PC-9 (cell line): ENCODE results near the gene RABL6. TPM values are rescaled to one million over a fixed set of nuclear protein-coding genes. Genes with fewer than 3 reads are reported as not detected.

Experiments used
- BruUV-seq: library from RNA; stranded (reverse); fragments of 400-500 nt; replicated peaks from 2 replicates; lab custom pipeline; 2021; lab: Mats Ljungman, UMichigan
- CTCF ChIA-PET: fragments of 300-600 bp; sonication (Branson Sonifier 250); formaldehyde crosslinking; loops from one replicate; lab custom pipeline; 2022; ENCODE audit warnings: antibody characterized with exemption; lab: Charles Lee
- POLR2A ChIA-PET: fragments of 300-600 bp; sonication (Branson Sonifier 250); formaldehyde crosslinking; loops from one replicate; lab custom pipeline; 2022; ENCODE audit warnings: antibody characterized with exemption; ENCODE audit not compliant: unreplicated experiment; lab: Charles Lee
- DNase-seq, 2 experiments: peaks; one replicate each; pipeline versions ENCODE4 v3.0.0 to v3.0.0-alpha.2; 2015 to 2022; ENCODE audit warnings: mixed read lengths in 1 of 2
- H2AFZ ChIP-seq: fragments of 200-600 bp; sonication (generic); 2 replicates; pipeline ENCODE4 v1.8.1; 2017; ENCODE audit warnings: antibody characterized with exemption
- H3F3A ChIP-seq: fragments of 200-600 bp; sonication (generic); 2 replicates; pipeline ENCODE4 v1.8.1; 2017; ENCODE audit warnings: antibody characterized with exemption, mild to moderate bottlenecking, low read depth; ENCODE audit not compliant: insufficient read depth
- H3K27ac ChIP-seq: fragments of 200-600 bp; sonication (generic); 2 replicates; pipeline ENCODE4 v1.6.1; 2016; ENCODE audit warnings: mixed run types
- H3K27me3 ChIP-seq: fragments of 200-600 bp; sonication (generic); 2 replicates; pipeline ENCODE4 v1.6.1; 2016; ENCODE audit warnings: low read depth, mixed run types; ENCODE audit not compliant: insufficient read depth
- H3K36me3 ChIP-seq: fragments of 200-600 bp; sonication (generic); 2 replicates; pipeline ENCODE4 v1.6.1; 2016; ENCODE audit warnings: low read depth, mixed run types
- H3K4me1 ChIP-seq: fragments of 200-600 bp; sonication (generic); replicated peaks from 2 replicates; pipeline ENCODE4 v1.6.1; 2016; ENCODE audit warnings: mixed run types; ENCODE audit not compliant: insufficient read depth
- H3K4me2 ChIP-seq: fragments of 200-600 bp; sonication (generic); 2 replicates; pipeline ENCODE4 v1.6.1; 2017; ENCODE audit warnings: mixed run types
- H3K4me3 ChIP-seq: fragments of 200-600 bp; sonication (generic); 2 replicates; pipeline ENCODE4 v1.6.1; 2016; ENCODE audit warnings: mixed run types
- H3K79me2 ChIP-seq: fragments of 200-600 bp; sonication (generic); 2 replicates; pipeline ENCODE4 v1.6.1; 2017; ENCODE audit warnings: low read depth, mixed run types
- H3K9me2 ChIP-seq: fragments of 200-600 bp; sonication (generic); 2 replicates; pipeline ENCODE4 v1.8.1; 2017; ENCODE audit warnings: mild to moderate bottlenecking; ENCODE audit not compliant: insufficient read depth
- H3K9me3 ChIP-seq: fragments of 200-600 bp; sonication (generic); 2 replicates; pipeline ENCODE4 v1.8.1; 2016; ENCODE audit warnings: low read depth; ENCODE audit not compliant: insufficient read depth
- H4K20me1 ChIP-seq: fragments of 200-600 bp; sonication (generic); 2 replicates; pipeline ENCODE4 v1.8.1; 2017; ENCODE audit not compliant: insufficient read depth
- CTCF ChIP-seq: fragments of 200-600 bp; sonication (generic); conservative IDR thresholded peaks from 2 replicates; pipeline ENCODE4 v1.6.1; 2017; ENCODE audit warnings: mixed run types, antibody characterized with exemption, mild to moderate bottlenecking, moderate library complexity
- EZH2 ChIP-seq: fragments of 200-600 bp; sonication (generic); IDR thresholded peaks from 2 replicates; pipeline ENCODE4 v1.8.0; 2017; ENCODE audit warnings: antibody characterized with exemption, low read depth
- intact Hi-C: fragments of 100-400 bp; cut with micrococcal nuclease; formaldehyde crosslinking; loops from one replicate; pipeline ENCODE4 v1.10.0; 2022; ENCODE audit not compliant: unreplicated experiment
- total RNA-seq: library from RNA; stranded (reverse); gene quantifications from 2 replicates; pipeline ENCODE4 v1.2.3, GENCODE V29; 2021

The RABL6 gene
- total RNA-seq, 1 experiment from 2014 or later, result 116 TPM

- Histone ChIP-seq H3K27me3 (no peaks in the 10 kb centered on the region), H3K36me3 (0 out of 2 replicates have a peak, but pooled peaks cover 8% of the 10 kb centered on the region), H3K79me2 (peaks cover 26% of the 10 kb centered on the region), H3K9me3 (no peaks in the 10 kb centered on the region), H3K4me3 (no peak overlapping the region), H4K20me1 (peaks cover 29% of the 10 kb centered on the region), H2AFZ (no peak overlapping the region), H3K4me2 (no peak overlapping the region), H3K4me1 (peaks cover 11% of the 10 kb centered on the region), H3K27ac (no peak overlapping the region), H3K9me2 (no peaks in the 10 kb centered on the region), H3F3A (peaks cover 13% of the 10 kb centered on the region; the same call in 1 of the 2 replicates)
- no TSS peak for BruUV-seq
- ChIA-PET POLR2A (interaction anchor here (0.5 kb wide), 1 partner anchor 117 kb away, joined by 7 read pairs; no protein-coding TSS in a partner anchor), CTCF (no interaction called here)
- DNase-seq, result peak in 1 of 2 experiments; percentile 31
- intact Hi-C loops, result no loop called here
- TF ChIP-seq EZH2, result no peak
- no peak for TF ChIP-seq CTCF
These were observed 53.5 kb downstream of the RABL6 start for GRCh38 chr9:136860933-136861873.

- CTCF ChIA-PET, result no interaction called here
- intact Hi-C loops, result no loop called here
- Histone ChIP-seq H3K79me2 (peaks cover 30% of the 10 kb centered on the region), H3K27me3 (no peaks in the 10 kb centered on the region), H3K4me3 (no peak overlapping the region), H3K36me3 (0 out of 2 replicates have a peak, but pooled peaks cover 8% of the 10 kb centered on the region), H3K4me2 (no peak overlapping the region), H3K27ac (no peak overlapping the region), H3F3A (peaks cover 13% of the 10 kb centered on the region; the same call in 1 of the 2 replicates), H3K9me3 (no peaks in the 10 kb centered on the region), H3K9me2 (no peaks in the 10 kb centered on the region), H3K4me1 (peaks cover 12% of the 10 kb centered on the region), H2AFZ (no peak overlapping the region), H4K20me1 (peaks cover 26% of the 10 kb centered on the region)
- DNase-seq, result peak in 1 of 2 experiments; percentile 28
- TF ChIP-seq CTCF (no peak), EZH2 (no peak)
- POLR2A ChIA-PET, result no interaction called here
- BruUV-seq, result no TSS peak
These were observed 54.2 kb downstream of the RABL6 start for GRCh38 chr9:136861874-136862457.

GRCh38 chr9:136862849-136863622 lies 55.3 kb downstream of the RABL6 start:
- Histone ChIP-seq H3K36me3 (0 out of 2 replicates have a peak, but pooled peaks cover 8% of the 10 kb centered on the region), H3K4me1 (peaks cover 16% of the 10 kb centered on the region), H3K27me3 (no peaks in the 10 kb centered on the region), H3F3A (peaks cover 13% of the 10 kb centered on the region; the same call in 1 of the 2 replicates), H2AFZ (no peak overlapping the region), H3K79me2 (peaks cover 41% of the 10 kb centered on the region), H3K4me2 (no peak overlapping the region), H3K27ac (no peak overlapping the region), H3K9me3 (no peaks in the 10 kb centered on the region), H3K4me3 (no peak overlapping the region), H4K20me1 (peaks cover 18% of the 10 kb centered on the region), H3K9me2 (no peaks in the 10 kb centered on the region)
- CTCF ChIA-PET, result no interaction called here
- BruUV-seq, result no TSS peak
- TF ChIP-seq EZH2 (no peak), CTCF (no peak)
- DNase-seq, result peak in 1 of 2 experiments; percentile 20
- intact Hi-C loops, result no loop called here
- POLR2A ChIA-PET, result interaction anchor here (0.6 kb wide), 1 partner anchor 115 kb away, joined by 15 read pairs; no protein-coding TSS in a partner anchor
